Central memory CD4-positive, alpha-beta T cell (primary cell): ENCODE data around the gene CD46.

Experiments used
- DNase-seq: peaks from one replicate; pipeline ENCODE4 v3.0.0; 2022

CD46 gene

GRCh38 chr1:207799989-207800648 is 48.3 kb downstream of the CD46 start:
- no peak for DNase-seq

GRCh38 chr1:207801819-207802218 is 50.0 kb downstream of the CD46 start:
- DNase-seq = no peak

GRCh38 chr1:207803678-207804077 is 51.8 kb downstream of the CD46 start:
- no peak for DNase-seq

- DNase-seq = no peak
Measured at GRCh38 chr1:207804721-207805468, 53.0 kb downstream of the CD46 start.

GRCh38 chr1:207805841-207806421 is 54.1 kb downstream of the CD46 start:
- no peak for DNase-seq

- DNase-seq = no peak
Measured at GRCh38 chr1:207806531-207807325, 54.9 kb downstream of the CD46 start.

- DNase-seq = no peak
Measured at GRCh38 chr1:207807326-207807689, 55.5 kb downstream of the CD46 start.

GRCh38 chr1:207807690-207808321 is 56.0 kb downstream of the CD46 start:
- no peak for DNase-seq

- DNase-seq = no peak
Measured at GRCh38 chr1:207808322-207808705, 56.5 kb downstream of the CD46 start.

- no peak for DNase-seq
Measured at GRCh38 chr1:207808911-207809555, 57.2 kb downstream of the CD46 start.

- DNase-seq = no peak
Measured at GRCh38 chr1:207810173-207810572, 58.3 kb downstream of the CD46 start.

GRCh38 chr1:207810606-207811295 is 58.9 kb downstream of the CD46 start:
- DNase-seq = no peak

- no peak for DNase-seq
Measured at GRCh38 chr1:207811319-207811718, 59.5 kb downstream of the CD46 start.

GRCh38 chr1:207811920-207812720 is 60.3 kb downstream of the CD46 start:
- no peak for DNase-seq

- no peak for DNase-seq
Measured at GRCh38 chr1:207812778-207813511, 61.1 kb downstream of the CD46 start.

GRCh38 chr1:207813512-207813881 is 61.6 kb downstream of the CD46 start:
- DNase-seq = no peak

GRCh38 chr1:207813946-207814345 is 62.1 kb downstream of the CD46 start:
- DNase-seq = no peak

GRCh38 chr1:207814469-207814868 is 62.6 kb downstream of the CD46 start:
- no peak for DNase-seq

- DNase-seq = no peak
Measured at GRCh38 chr1:207815466-207815865, 63.6 kb downstream of the CD46 start.

- no peak for DNase-seq
Measured at GRCh38 chr1:207815913-207816291, 64.0 kb downstream of the CD46 start.
